ENCODE results near the gene LIN28A.
"Not testable (repeated sequence)": the region's sequence is repeated elsewhere in the genome, so short reads cannot be mapped to it uniquely, and the experiment has no call there.

Gene LIN28A, protein sequence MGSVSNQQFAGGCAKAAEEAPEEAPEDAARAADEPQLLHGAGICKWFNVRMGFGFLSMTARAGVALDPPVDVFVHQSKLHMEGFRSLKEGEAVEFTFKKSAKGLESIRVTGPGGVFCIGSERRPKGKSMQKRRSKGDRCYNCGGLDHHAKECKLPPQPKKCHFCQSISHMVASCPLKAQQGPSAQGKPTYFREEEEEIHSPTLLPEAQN

GRCh38 chr1:26410706-26411623 lies at the start of gene LIN28A:
Gene LIN28A, plus strand, starts transcription at chr1:26410817. Its CDS starts 75 bp downstream, at chr1:26410892.
- DNase-seq: no peak

DNA sequence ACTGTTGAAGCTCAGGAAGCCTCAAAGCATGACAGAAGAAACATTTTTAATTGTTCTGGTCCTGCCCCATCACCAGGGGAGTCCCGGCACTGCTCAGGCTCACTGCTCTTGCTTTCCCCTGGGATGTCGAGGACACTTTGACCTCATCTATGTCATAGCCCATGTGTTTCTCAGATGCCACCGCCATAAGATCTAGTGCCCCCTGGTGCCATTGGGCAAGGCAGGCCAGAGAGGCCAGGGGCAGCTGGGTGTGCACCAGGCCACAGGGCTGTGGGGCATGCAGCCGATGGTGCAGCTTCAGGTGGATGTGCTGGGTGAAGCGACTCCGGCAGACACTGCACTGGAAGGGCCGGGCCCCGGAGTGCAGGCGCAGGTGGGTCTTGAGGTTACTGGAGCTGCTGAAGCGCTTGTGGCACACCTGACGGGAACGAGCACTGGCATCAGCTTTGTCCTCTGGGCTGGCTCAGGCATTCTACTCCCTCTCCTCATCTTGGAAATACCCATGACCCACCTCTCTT lies 49.0 kb upstream of the LIN28A start:
- DNase-seq: no peak

- no peak for DNase-seq
These were observed 48.3 kb upstream of the LIN28A start for GRCh38 chr1:26362331-26362730.

DNA sequence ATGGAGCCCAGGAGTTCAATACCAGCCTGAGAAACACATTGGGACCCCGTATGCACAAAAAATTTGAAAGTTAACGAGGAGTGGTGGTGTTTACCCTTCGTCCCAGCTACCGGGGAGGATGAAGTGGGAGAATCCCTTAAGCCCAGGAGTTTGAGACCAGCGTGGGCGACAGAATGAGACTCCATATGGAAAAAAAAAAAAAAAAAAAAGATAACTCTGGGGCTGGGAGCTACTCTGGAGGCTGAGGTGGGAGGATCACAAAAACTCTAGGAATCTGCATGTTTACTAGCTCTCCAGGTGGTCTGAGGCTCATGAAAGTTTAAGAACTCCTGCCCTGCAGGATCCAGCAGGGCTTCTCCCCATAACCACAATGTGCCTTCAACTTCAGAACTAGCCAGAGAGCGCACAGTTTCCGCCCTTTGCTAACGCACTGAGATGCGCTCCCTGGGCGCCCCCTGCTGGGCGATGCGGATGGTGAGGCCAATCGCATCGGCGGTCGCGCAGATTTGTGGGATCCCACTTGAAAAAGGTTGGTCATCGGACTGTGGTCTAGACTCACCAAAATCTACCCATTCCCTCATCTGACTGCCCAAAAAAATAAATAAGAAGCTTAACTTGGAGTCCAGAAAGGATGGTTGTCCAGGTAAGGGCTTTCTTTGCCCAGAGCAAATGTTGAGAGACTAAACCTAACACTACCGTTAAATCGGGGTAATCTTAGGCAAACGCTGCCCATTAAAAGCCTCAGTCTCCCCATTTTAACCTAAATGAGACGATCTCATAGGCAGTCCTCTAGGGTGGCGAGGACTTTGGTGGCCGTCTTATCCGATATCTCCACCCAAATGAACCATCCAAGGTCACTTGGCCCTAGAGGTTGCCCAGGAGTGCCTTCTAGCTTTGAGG lies 46.8 kb upstream of the LIN28A start:
- peak; percentile 65 to 88 (median 76) for DNase-seq

DNA sequence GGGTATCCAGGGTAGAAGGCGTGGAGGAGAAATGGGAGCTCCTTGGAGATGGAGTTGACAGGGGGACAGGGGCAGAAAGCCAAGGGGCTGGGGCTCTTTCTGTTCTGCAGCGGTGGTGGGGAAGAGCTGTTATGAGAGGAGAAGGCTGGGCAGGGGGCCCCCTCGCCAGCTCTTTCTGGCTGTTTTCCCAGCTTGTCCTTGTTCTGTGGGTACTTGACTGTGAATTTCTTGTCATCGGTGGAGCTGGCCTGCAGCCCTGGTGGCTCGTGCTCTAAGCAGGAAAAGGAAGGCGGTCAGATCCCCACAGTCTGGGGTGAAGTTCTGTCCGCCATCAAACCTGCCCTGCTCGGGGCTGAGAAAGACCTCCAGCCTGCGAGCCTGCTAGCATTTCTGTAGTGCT lies 45.7 kb upstream of the LIN28A start:
- DNase-seq: no peak

DNA sequence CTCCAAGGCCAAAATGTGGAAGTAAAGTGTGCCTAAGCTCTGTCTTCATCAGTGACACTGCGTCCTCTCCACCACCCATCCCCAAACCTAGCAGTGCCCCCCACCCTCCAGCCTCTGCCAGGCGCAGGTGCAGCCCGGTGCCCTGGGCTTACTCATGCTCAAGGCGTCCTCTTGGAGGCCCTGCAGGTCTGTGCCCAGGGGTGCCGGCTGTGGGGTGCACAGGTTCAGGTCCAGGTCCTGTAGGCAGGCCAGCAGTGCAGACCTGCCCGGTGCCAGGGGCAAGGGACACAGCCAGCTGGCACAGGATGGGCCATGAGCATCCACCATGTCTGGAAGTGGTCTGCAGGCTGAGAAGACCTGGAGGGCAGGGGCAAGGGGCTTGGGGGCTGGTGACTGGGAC lies 43.2 kb upstream of the LIN28A start:
- DNase-seq: no peak

DNA sequence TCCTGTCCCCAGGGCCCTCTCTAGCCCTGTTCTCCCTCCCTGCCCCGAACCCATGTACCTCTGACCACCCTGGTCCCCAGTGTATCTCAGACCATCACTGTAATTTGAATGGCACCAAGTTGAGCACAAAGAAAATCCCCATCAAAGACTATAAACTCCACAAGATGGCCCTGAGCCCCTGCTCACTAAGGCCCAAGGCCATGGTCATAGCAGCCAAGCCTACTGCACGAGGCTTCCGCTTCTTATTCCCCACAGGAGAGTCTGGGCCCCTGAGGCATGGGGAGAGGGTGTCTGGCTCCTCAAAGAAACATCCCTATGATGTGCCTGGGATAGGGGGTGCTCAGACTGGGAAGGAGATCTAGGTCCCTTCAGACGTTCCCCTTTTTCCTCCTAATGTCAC lies 42.6 kb upstream of the LIN28A start:
- no peak for DNase-seq

GRCh38 chr1:26368486-26368885 lies 42.1 kb upstream of the LIN28A start:
- no peak for DNase-seq

GRCh38 chr1:26370591-26371382 lies 39.8 kb upstream of the LIN28A start:
- DNase-seq: no peak

DNA sequence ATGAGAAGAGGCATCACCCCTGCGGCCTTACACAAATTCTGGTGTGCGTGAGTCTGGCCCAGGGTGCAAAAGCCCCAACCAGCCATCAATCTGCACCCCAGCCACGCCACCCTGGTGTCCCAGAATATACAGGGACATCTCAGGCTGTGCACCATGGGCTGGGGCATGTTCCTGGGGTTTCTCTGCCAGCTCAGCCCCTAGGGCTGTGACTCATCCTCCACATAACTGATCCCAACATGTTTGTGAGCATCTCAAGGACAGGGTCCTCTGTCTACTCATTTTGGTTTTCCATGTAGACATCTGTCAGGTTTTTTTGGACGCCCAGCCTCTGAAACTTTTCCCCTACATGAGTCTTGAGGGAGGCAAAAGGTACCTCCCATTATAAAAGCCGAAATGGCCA lies 38.6 kb upstream of the LIN28A start:
- no peak for DNase-seq

DNA sequence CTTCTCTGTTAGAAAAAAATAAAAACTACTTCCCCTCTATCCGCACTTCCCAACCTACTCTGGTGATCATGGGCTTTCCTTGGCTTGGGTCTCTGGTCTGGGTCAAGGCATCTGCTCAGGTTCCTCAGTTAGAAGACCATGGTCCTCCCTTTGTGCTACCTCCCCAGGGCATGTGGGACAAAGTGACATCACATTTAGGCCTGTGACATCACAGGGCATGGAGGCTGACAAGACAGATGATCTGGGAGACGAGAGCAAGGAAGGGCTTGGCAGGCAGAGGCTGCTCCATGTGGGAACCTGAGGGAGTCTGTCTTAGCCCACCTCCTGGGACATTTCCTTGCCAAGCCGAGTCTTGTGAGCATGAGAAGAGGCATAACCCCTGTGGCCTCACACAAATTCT lies 38.0 kb upstream of the LIN28A start, which contains the start of gene ZNF683:
ZNF683 (minus strand) TSS at position 140 of the 400 bp plus-strand sequence. CDS start 4,179 bp downstream, outside the sequence.
- DNase-seq: not testable (repeated sequence)

- DNase-seq: peak; percentile 6 to 60 (median 26)
These were observed 37.3 kb upstream of the LIN28A start for GRCh38 chr1:26373281-26373680.

GRCh38 chr1:26373789-26374188 lies 36.8 kb upstream of the LIN28A start:
- DNase-seq: no peak

DNA sequence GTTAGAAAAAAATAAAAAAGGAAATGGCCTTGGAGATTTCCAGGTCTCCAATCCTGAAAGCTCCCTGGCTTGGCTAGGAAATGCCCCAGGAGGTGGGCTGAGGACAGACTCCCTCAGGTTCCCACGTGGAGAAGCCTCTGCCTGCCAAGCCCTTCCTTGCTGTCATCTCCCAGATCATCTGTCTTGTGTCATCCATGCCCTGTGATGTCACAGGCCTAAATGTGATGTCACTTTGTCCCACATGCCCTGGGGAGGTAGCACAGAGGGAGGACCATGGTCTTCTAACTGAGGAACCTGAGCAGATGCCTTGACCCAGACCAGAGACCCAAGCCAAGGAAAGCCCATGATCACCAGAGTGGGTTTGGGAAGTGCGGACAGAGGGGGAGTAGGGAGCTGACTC lies 36.3 kb upstream of the LIN28A start:
- DNase-seq: not testable (repeated sequence)

DNA sequence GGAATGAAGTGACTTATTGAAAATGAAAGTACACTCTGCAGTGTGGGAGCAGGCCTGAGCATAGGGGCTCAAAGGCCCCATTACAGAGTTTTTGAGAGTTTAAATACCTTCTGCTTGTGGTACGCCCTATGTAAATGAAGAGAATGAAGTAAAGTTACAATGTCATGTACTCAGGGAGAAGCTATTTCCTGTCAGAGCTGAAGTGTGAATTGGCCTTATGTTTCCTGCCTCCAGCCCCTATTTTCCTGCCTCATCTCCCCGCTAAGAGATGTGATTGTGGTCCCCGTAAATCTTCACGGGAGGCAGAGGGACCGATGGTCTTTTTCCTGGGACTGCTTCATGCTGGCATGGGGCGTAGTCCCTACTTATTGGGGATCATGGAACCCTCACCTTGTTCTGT lies 35.5 kb upstream of the LIN28A start:
- peak in 1 of 6 experiments; percentile 7 for DNase-seq

- DNase-seq: no peak
These were observed 34.6 kb upstream of the LIN28A start for GRCh38 chr1:26376050-26376449.

DNA sequence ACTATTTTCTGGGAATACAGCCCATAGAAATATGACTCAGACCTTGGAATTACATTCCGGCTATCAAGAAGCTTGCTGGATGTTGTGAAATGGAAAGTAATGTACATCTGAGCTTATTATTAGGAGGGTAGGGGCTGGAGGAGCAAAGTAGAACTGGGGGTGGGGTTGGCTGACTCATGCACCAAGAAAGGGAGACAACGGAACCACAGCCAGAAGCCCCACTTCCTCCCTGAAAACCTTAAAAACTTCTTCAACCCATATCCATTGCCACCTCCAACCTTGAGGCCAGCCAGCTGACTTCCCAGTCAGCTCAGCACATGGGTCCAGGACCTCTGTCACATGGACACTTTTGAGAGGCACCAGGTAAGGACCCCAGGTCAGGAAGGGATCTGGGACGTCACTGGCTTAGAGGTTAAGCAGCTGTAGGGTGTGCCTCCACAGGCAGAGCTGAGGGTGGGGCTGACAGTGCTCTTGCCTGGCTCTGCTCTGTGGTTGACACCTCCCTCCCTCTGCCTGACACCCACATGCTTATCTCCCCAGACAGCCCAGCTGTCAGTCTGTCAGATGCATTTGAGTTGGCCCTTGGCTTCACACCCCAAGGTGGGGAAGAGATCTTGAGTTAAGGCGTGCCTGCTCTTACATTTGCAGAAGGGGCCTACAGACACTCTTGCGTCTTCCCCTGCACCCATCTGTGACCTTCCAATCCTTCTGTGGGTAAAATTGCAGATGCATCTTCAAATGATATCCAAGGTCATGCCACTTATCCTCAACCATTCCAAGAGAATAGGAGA lies 32.3 kb upstream of the LIN28A start:
- DNase-seq: peak; percentile 27 to 80 (median 54)

GRCh38 chr1:26378879-26379251 lies 31.8 kb upstream of the LIN28A start:
- no peak for DNase-seq

GRCh38 chr1:26384076-26384475 lies 26.5 kb upstream of the LIN28A start:
- no peak for DNase-seq

DNA sequence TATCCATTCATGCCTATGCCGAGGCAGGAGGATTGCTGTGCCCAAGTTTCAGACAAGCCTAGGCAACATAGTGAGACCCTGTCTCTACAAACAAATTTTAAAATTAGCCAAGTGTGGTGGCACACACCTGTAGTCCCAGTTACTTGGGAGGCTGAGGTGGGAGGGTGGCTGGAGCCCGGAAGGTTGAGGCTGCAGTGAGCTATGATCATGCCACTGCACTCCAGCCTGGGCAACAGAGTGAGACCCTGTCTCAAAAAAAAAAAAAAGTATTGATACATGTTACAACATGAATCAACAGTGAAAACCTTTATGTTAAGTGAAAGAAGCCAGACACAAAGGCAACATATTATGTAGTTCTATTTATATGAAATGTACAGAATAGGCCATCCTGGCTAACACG lies 25.6 kb upstream of the LIN28A start:
- DNase-seq: not testable (repeated sequence)

- no peak for DNase-seq
These were observed 23.2 kb upstream of the LIN28A start for GRCh38 chr1:26387447-26387846.
